Lung (tissue), 12 donors: ENCODE data around the gene ADGRD1. TPM values are rescaled to one million over a fixed set of nuclear protein-coding genes. Genes with fewer than 3 reads are reported as not detected.

Source experiments
- ATAC-seq: fragments of 200-7000 bp; cut with Tn5 transposase; one replicate; pipeline ENCODE4 v1.9.1; 2020; ENCODE audit warnings: moderate number of reproducible peaks; ENCODE audit not compliant: insufficient read depth, low FRiP score
- DNase-seq, 3 donors: peaks; one replicate each; pipeline ENCODE4 v3.0.0-alpha.2; 2013 to 2017
- H3K27ac ChIP-seq, 2 donors: one replicate each; pipeline ENCODE4 v1.5.1; 2013; ENCODE audit warnings: mild to moderate bottlenecking in 2 of 2, moderate library complexity in 2 of 2, control low read depth in 1 of 2, inconsistent platforms in 1 of 2, low read depth in 1 of 2, low read length in 1 of 2
- H3K27me3 ChIP-seq, 3 donors: one replicate each; pipeline ENCODE4 v1.5.1; 2013; ENCODE audit warnings: low read length in 2 of 3; ENCODE audit not compliant: control insufficient read depth in 3 of 3, insufficient read depth in 3 of 3
- H3K36me3 ChIP-seq, 4 donors: one replicate each; pipeline ENCODE4 v1.5.1; 2013; ENCODE audit warnings: low read length in 4 of 4, mild to moderate bottlenecking in 1 of 4, moderate library complexity in 1 of 4; ENCODE audit not compliant: control insufficient read depth in 4 of 4, insufficient read depth in 4 of 4
- H3K4me1 ChIP-seq, 5 donors: one replicate each; pipeline ENCODE4 v1.5.1; 2013; ENCODE audit warnings: low read length in 5 of 5, mild to moderate bottlenecking in 2 of 5, moderate library complexity in 1 of 5; ENCODE audit not compliant: control insufficient read depth in 5 of 5, insufficient read depth in 5 of 5
- H3K4me3 ChIP-seq: one replicate; pipeline ENCODE4 v1.5.1; 2013; ENCODE audit warnings: mild to moderate bottlenecking, control low read depth, moderate library complexity
- H3K9ac ChIP-seq, 2 donors: one replicate each; pipeline ENCODE4 v1.5.1; 2013; ENCODE audit warnings: low read length in 2 of 2, control low read depth in 1 of 2; ENCODE audit not compliant: insufficient read depth in 1 of 2
- H3K9me3 ChIP-seq, 4 donors: one replicate each; pipeline ENCODE4 v1.5.1; 2013; ENCODE audit warnings: low read length in 3 of 4, mild to moderate bottlenecking in 1 of 4, moderate library complexity in 1 of 4; ENCODE audit not compliant: control insufficient read depth in 4 of 4, insufficient read depth in 3 of 4
- CTCF ChIP-seq: IDR thresholded peaks from 2 replicates; pipeline ENCODE4 v1.5.1; 2012; ENCODE audit warnings: mild to moderate bottlenecking; ENCODE audit errors: control extremely low read depth, extremely low read depth
- WGBS, 2 donors: extraction: QIAGEN DNeasy Blood & Tissue Kit; methylation state at CpG; one replicate each; pipeline ENCODE4 v1.1.7; 2013; 5-methylcytosine and 5-hydroxymethylcytosine counted together
- polyA plus RNA-seq, 2 donors: library from polyadenylated mRNA; stranded (reverse); fragments of 200-250 nt; gene quantifications; one replicate each; pipeline ENCODE4 v1.2.1, GENCODE V29; 2013
- total RNA-seq, 2 donors: library from RNA; depleted of rRNA in 1 of 2; stranded (reverse); fragments of >200 nt in 1 of 2; gene quantifications; one replicate each; pipeline ENCODE4 v1.2.1, GENCODE V29; 2014 to 2021
- donor health status: control.
- donor health status: control.
- donor health status: Bipolar disorder and iron deficiency.
- donor health status: healthy.
- donor health status: DM: yes; HTN: yes; CAD: no.

Gene ADGRD1
- total and polyA plus RNA-seq, 4 donors = 23.5 to 85.6 (median 46.7) TPM

GRCh38 chr12:131115766-131116467 is 162.2 kb downstream of the ADGRD1 start:
- ATAC-seq = no peak
- peaks cover 0 to 6% (median 0%) of the 10 kb centered on the region in 4 donors for H3K36me3 ChIP-seq
- no peaks in the 10 kb centered on the region for H3K27me3 ChIP-seq
- 89 to 90% methylated on average over 8 of the region's 8 CpGs for WGBS, 2 donors
- peak in 1 of 3 donors; percentile 3 for DNase-seq
- no peak for TF ChIP-seq CTCF
- no peaks in the 10 kb centered on the region for H3K9me3 ChIP-seq
- peak overlapping the region in 1 of 2 donors; percentile 37 for H3K27ac ChIP-seq
- H3K9ac ChIP-seq = no peak overlapping the region
- peaks cover 0 to 17% (median 9%) of the 10 kb centered on the region in 5 donors for H3K4me1 ChIP-seq
- no peak overlapping the region for H3K4me3 ChIP-seq

- H3K27ac ChIP-seq = peak overlapping the region in 1 of 2 donors; percentile 37
- no peak for TF ChIP-seq CTCF
- H3K4me1 ChIP-seq = peaks cover 0 to 17% (median 9%) of the 10 kb centered on the region in 5 donors
- no peak overlapping the region for H3K4me3 ChIP-seq
- H3K27me3 ChIP-seq = no peaks in the 10 kb centered on the region
- DNase-seq (peak; percentile 33 to 62 (median 36)), ATAC-seq (peak; percentile 31)
- no peaks in the 10 kb centered on the region for H3K9me3 ChIP-seq
- WGBS, 2 donors = 55 to 65% methylated on average over 15 of the region's 15 CpGs
- peaks cover 0 to 7% (median 0%) of the 10 kb centered on the region in 4 donors for H3K36me3 ChIP-seq
- H3K9ac ChIP-seq = no peak overlapping the region
These were observed 162.9 kb downstream of the ADGRD1 start for GRCh38 chr12:131116468-131117117.

DNA sequence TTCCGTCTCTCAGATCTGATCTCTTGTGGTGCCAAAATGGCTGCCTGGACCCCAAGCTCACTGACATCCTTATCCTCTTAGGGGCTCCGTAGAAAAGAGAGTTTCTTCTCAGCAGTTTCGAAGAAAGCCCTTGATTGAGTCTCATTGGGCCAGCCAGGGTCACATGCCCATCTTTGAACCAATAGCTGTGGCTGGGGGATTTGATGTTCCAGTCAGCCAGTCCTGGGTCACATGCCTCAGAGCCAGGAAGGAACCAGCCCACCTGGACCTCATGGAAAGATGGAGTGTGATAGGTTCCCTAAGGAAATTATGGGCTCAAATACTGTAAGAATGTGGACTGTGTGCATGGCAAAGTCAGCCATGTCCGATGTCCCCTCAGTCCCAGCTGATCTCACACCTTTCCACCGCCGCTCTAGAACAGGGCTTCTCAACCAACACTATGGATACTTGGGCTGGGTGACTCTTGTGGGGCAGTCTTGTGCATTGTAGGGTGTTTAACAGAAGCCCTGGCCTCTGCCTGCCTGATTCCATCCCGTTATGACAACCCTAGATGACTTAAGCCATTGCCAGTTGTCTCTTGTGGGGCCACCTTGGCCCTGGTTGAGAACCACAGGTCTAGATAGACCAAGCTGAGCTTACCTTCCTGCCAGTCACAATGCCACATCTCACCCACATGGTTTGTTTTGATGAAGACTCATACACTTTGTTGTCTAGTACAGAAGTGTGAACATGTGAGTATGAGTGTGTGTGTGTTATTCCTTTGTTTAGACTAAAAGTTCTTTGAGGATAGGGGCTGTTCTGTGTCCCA is 163.9 kb downstream of the ADGRD1 start:
- Histone ChIP-seq H3K4me1 (peaks cover 0 to 17% (median 8%) of the 10 kb centered on the region in 5 donors), H3K36me3 (peaks cover 0 to 7% (median 0%) of the 10 kb centered on the region in 4 donors)
- ATAC-seq = no peak

More for the DNA sequence above, 163.9 kb downstream of the ADGRD1 start:
- Histone ChIP-seq H3K9ac (no peak overlapping the region), H3K9me3 (no peaks in the 10 kb centered on the region), H3K4me3 (no peak overlapping the region), H3K27ac (no peak overlapping the region), H3K27me3 (no peaks in the 10 kb centered on the region)
- no peak for TF ChIP-seq CTCF
- peak in 1 of 3 donors; percentile 4 for DNase-seq
- 87 to 95% methylated on average over 7 of the region's 7 CpGs for WGBS, 2 donors
